HG03108 (cell line): ENCODE data around the gene FOXJ2.
"Not testable (repeated sequence)": the region's sequence is repeated elsewhere in the genome, so short reads cannot be mapped to it uniquely, and the experiment has no call there.

Source experiments
- ATAC-seq: cut with Tn5 transposase; IDR thresholded peaks from one replicate; pipeline ENCODE4 v1.9.1; 2021; ENCODE audit warnings: moderate library complexity; ENCODE audit not compliant: unreplicated experiment

Gene FOXJ2

DNA sequence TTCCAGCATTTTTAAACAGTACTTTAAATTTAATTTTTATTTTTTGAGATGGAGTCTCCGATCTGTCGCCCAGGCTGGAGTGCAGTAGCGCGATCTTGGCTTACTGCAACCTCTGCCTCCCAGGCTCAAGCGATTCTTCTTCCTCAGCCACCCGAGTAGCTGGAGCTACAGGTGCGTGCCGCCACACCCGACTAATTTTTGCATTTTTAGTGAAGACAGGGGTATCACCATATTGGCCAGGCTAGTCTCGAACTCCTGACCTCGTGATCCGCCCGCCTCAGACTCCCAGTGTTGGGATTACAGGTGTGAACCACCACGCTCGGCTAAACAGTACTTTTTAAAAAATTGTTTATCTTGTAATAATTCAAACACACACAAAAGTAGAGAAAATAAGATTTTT is 4.2 kb upstream of the FOXJ2 start:
- no peak for ATAC-seq

DNA sequence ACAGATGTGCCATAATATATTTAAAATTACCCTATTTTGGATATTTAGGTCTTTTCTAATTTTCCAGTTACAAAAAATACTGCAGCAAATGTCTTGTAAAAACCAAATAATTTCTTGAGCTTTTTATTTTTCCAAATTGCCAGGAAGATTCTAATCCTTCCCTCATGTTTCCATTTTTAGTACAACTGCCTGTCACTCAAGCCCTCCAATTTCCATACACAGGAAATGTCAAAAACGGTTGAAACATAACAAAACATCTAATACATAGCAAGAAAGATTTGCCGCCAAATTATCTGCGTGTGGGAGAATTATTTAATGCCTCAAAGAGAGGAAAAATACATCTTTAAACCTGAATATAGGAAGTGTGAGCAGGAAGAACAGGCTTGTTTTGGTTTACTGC is 2.3 kb upstream of the FOXJ2 start:
- no peak for ATAC-seq

DNA sequence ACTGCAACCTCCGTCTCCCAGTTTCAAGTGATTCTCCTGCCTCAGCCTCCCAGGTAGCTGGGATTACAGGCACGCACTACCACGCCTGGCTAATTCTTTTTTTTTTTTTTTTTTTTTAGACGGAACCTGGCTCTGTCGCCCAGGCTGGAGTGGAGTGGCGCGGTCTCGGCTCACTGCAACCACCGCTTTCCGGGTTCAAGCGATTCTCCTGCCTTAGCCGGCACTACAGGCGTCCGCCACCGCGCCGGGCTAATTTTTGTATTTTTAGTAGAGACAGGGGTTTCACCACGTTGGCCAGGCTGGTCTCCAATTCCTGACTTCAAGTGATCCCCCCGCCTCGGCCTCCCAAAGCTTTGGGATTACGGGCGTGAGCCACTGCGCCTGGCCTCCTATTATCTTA is 1.5 kb upstream of the FOXJ2 start:
- not testable (repeated sequence) for ATAC-seq

DNA sequence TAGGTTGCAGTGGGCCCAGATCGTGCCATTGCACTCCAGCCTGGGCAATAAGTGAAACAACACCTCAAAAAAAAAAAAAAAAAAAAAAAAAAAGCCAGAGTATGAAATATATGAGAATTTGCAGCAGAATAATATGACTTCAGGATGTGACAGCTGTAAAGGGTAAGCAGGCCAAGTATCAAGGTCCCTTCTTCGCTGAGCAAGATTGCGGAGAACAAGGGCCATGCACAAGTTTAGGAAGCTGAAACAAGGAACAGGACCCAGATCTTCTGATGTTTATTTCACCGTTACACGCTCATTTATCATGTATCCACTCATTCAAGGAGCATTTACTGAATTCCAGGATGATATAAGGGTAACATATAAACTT is 659 bp upstream of the FOXJ2 start:
- ATAC-seq: no peak

- ATAC-seq: no peak
These were observed 883 bp downstream of the FOXJ2 start for GRCh38 chr12:8033153-8034044.

- no peak for ATAC-seq
These were observed 2.3 kb downstream of the FOXJ2 start for GRCh38 chr12:8034802-8035201.

DNA sequence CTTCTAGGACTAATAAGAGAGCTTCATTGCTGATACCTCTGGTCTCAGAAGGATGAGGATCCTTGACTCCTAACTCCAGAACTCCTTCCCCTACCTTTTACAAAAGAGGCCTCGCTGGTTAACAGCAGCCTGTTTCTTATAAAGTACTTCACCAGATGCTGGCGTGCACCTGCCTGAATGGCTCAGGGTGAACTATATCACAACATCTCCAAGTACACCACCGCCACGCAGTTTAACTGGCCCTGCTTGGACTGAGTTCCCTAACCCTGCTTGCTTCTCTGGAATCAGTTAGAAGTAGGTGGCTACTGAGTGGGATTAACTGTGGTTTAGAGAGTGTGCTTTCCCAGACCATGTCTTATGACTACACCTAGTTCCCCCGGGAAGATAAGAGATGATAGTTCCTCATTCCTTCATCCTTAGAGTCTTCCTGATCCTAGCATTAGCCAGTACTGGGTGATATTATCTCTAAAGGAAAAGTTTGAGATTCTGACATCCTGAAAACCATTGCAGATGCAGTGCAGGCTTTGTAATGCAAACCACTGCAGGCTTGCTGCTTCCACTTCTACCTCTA is 3.0 kb downstream of the FOXJ2 start:
- no peak for ATAC-seq

GRCh38 chr12:8036346-8036745 is 3.8 kb downstream of the FOXJ2 start:
- ATAC-seq: no peak

DNA sequence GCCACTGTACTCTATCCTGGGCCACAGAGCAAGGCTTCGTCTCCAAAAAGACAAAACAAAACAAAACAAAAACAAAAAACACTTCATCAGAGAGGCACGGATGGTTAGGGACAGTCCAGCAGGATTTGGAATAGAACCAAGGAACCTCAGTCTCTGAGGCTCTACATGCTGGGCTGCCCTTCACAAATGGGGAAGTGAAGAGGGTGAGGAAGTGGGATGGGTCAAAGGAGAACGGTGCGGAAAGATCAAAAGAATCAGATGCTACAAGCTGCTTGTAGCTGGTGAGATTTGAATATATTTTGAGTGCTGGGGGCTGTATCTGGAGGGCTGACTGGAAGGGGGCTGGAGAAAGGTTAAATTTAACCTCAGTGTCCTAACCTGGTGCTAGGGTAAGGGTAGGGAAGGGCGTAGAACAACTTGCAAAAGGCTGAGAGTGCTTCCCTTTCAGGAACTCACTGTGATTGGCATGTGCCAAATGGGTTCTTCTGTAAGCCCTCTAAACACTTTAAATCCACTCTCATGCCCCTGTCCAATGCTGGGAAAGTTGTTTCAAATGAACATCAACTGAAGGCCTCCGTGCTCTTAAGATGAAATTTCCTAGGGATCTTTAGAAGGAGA is 4.6 kb downstream of the FOXJ2 start:
- no peak for ATAC-seq

DNA sequence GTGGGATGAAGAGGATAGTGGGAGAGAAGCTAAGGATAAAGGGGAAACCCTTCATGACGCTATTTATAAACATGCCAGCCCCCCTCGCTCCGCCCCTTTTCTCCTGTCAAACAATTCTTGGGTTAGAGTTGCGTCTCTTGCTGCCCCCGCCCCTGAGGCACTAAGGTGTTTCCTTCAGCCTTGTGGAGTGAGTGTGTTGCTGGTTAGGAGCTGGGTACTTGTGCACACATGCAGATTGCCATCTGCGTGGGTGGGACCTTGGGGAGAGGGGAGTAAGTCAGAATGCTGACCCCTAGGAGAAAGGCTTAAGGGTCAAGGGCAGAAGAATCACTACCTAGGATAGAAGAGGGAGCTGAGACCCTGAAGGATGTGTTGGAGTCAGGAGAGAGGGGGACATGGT is 5.4 kb downstream of the FOXJ2 start:
- no peak for ATAC-seq

DNA sequence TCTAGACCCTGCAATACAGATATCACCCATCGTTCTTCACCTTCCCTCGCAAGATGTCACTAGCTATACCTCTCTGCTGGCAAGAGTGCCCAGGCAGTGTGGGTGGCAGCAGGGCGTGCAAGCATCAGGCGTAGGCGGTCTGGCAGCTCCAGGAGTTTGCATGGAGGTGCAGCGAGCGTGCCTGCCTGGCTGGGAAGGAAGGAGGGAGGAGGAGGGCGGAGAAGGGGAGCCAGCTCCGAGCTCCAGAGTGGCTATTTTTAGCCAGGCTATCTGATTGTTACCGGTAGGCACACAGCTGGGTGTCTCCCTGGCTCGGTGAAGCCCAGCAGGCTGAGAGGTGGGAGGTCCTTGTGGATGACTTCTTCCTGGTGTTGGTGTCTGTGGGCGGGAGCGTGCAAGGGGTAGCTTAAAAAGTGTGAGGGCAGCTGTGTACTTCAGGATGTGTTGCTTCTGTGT is 6.2 kb downstream of the FOXJ2 start:
- no peak for ATAC-seq

DNA sequence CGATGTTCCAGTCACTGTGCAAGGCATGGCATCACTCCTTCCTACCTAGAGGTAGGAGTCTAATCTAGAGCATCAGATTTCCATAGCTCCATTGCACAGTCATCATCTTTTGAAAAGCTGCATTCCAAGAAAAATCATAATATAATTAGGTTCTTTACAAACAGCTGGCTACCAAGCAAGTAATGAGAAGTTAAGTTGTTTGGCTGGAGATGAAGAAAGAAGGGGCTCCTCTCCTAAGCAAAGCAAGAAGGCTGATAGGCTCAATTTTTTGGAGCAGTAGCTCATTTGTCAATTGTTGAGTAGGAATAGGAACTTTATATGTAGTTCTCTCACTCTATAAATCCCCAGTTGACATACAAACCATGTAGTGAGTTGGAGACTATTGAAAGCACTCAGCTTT is 8.3 kb downstream of the FOXJ2 start:
- ATAC-seq: no peak

- peak; percentile 59 for ATAC-seq
These were observed 13.7 kb downstream of the FOXJ2 start for GRCh38 chr12:8045952-8046944.

- ATAC-seq: no peak
These were observed 15.3 kb downstream of the FOXJ2 start for GRCh38 chr12:8047842-8048241.

- no peak for ATAC-seq
These were observed 16.4 kb downstream of the FOXJ2 start for GRCh38 chr12:8048906-8049305.

DNA sequence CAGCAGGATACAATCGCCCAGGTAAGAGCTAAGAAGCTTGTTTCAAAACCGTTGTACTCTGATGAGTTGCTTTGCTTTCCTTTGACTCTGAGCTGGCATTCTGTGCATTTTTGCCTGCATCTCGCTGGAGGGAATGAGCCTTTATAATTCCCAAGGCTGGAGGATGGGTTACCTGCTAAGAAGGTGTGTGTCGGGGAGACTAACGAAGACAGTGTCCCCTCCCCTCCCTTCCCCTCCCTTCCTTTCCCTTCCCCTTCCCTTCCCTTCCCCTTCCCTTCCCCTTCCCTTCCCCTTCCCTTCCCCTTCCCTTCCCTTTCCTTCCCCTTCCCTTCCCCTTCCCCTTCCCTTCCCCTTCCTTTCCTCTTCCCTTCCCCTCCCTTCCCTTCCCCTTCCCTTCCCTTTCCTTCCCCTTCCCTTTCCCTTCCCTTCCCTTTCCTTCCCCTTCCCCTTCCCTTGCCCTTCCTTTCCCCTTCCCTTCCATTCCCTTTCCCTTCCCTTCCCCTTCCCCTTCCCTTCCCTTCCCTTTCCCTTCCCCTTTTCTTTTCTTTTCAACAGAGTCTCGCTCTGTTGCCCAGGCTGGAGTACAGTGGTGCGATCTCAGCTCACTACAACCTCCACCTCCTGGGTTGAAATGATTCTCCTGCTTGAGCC is 18.2 kb downstream of the FOXJ2 start:
- ATAC-seq: no peak

- no peak for ATAC-seq
These were observed 20.2 kb downstream of the FOXJ2 start for GRCh38 chr12:8052679-8053078.

DNA sequence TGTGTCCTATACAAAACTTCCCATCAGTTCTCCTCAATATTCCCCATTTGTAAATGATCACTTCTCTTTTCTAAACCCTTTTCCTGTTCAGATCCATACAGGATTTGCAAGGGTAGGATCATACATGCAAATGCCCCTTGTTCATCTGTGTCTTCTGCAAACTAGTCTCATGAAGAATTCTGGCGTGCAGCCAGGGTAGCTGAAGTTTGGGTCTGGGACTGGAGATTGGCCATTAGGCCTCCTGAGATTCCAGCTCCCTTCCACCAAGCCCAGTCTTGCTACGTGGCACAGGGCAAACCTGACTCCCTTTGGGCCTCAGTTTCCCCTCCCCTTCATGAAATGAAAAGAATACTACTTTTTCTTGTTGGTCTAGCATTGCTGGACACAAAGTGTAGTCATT is 22.3 kb downstream of the FOXJ2 start:
- ATAC-seq: no peak

GRCh38 chr12:8057306-8057705 is 24.8 kb downstream of the FOXJ2 start:
- no peak for ATAC-seq

DNA sequence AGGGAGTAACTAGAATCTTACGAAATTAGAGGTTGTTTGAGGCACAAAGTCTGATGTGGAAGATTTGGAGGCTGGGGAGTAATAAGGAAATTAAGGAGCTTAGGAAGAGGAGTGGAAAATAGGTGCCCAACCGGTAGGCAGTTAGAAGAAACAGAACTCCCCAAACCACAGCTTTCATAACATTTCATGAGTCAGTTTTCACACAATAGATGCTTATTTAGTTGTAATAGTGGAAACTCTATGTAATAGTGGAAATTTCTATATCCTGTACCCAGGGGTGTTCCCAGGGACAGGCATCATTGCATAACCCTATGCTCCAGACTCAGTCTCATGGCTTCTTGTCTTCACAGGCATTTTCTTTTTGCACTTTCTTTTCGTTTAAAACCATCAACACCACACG is 25.3 kb downstream of the FOXJ2 start:
- ATAC-seq: no peak
